Neural cell (in vitro differentiated cells): ENCODE results near the gene PRDM2. TPM values are rescaled to one million over a fixed set of nuclear protein-coding genes. Genes with fewer than 3 reads are reported as not detected.
"Not testable (repeated sequence)": the region's sequence is repeated elsewhere in the genome, so short reads cannot be mapped to it uniquely, and the experiment has no call there.

Experiments used
- H2AFZ ChIP-seq: fragments of 200-600, 300-800 bp; sonication (generic), shearing (Covaris generic); 2 replicates; pipeline ENCODE4 v1.6.0; 2014; ENCODE audit warnings: low read depth, mild to moderate bottlenecking, antibody characterized with exemption, low read length, moderate library complexity
- H3F3A ChIP-seq: fragments of 200-600 bp; shearing (Covaris generic); 2 replicates; pipeline ENCODE4 v1.6.1; 2016; ENCODE audit warnings: mild to moderate bottlenecking, moderate library complexity, mixed read lengths, antibody characterized with exemption, low read length; ENCODE audit not compliant: insufficient read depth, poor library complexity, severe bottlenecking
- H3K27ac ChIP-seq: fragments of 200-600, 300-800 bp; sonication (generic), shearing (Covaris generic); 2 replicates; pipeline ENCODE4 v1.5.1; 2014; ENCODE audit warnings: mild to moderate bottlenecking, low read length, moderate library complexity
- H3K27me3 ChIP-seq: fragments of 300-800, 200-600 bp; sonication (generic), shearing (Covaris generic); 2 replicates; pipeline ENCODE4 v1.6.0; 2014; ENCODE audit warnings: mild to moderate bottlenecking, low read depth, low read length, moderate library complexity; ENCODE audit not compliant: insufficient read depth
- H3K36me3 ChIP-seq: fragments of 300-800, 200-600 bp; sonication (generic), shearing (Covaris generic); 2 replicates; pipeline ENCODE4 v1.5.1; 2014; ENCODE audit warnings: mild to moderate bottlenecking, antibody characterized with exemption, low read length, moderate library complexity; ENCODE audit not compliant: insufficient read depth
- H3K4me2 ChIP-seq: fragments of 300-800, 200-600 bp; sonication (generic), shearing (Covaris generic); 2 replicates; pipeline ENCODE4 v1.6.0; 2014; ENCODE audit warnings: mild to moderate bottlenecking, low read length
- H3K4me3 ChIP-seq: fragments of 300-800, 200-600 bp; sonication (generic), shearing (Covaris generic); 2 replicates; pipeline ENCODE4 v1.5.1; 2014; ENCODE audit warnings: mild to moderate bottlenecking, low read length, moderate library complexity
- H3K79me2 ChIP-seq: fragments of 200-600 bp; shearing (Covaris generic); replicated peaks from 2 replicates; pipeline ENCODE4 v1.6.0; 2014; ENCODE audit warnings: mild to moderate bottlenecking, low read length, moderate library complexity; ENCODE audit not compliant: insufficient read depth
- H3K9ac ChIP-seq: fragments of 300-800, 200-600 bp; sonication (generic), shearing (Covaris generic); 2 replicates; pipeline ENCODE4 v1.6.1; 2016; ENCODE audit warnings: mild to moderate bottlenecking, low read length, mixed read lengths
- H3K9me2 ChIP-seq: fragments of 200-600 bp; shearing (Covaris generic); 2 replicates; pipeline ENCODE4 v1.6.1; 2016; ENCODE audit warnings: mild to moderate bottlenecking, low read length, mixed read lengths; ENCODE audit not compliant: insufficient read depth
- H3K9me3 ChIP-seq: fragments of 200-600, 300-800 bp; sonication (generic), shearing (Covaris generic); 2 replicates; pipeline ENCODE4 v1.6.1; 2016; ENCODE audit warnings: mild to moderate bottlenecking, mixed run types, low read length, moderate library complexity, mixed read lengths
- H4K20me1 ChIP-seq: fragments of 200-600 bp; shearing (Covaris generic); 2 replicates; pipeline ENCODE4 v1.6.1; 2016; ENCODE audit warnings: mild to moderate bottlenecking, mixed run types; ENCODE audit not compliant: insufficient read depth
- CTCF ChIP-seq: fragments of 450-650 bp; IDR thresholded peaks from 2 replicates; pipeline ENCODE4 v1.5.1; 2014; ENCODE audit warnings: antibody characterized with exemption, mild to moderate bottlenecking, moderate library complexity; ENCODE audit not compliant: poor library complexity, severe bottlenecking
- EP300 ChIP-seq: fragments of 450-650 bp; conservative IDR thresholded peaks from 2 replicates; pipeline ENCODE4 v1.6.1; 2014; ENCODE audit warnings: antibody characterized with exemption, mild to moderate bottlenecking, moderate library complexity; ENCODE audit not compliant: poor library complexity, severe bottlenecking
- EZH2 ChIP-seq: fragments of 200-600, 300-800 bp; shearing (Covaris generic), sonication (generic); IDR thresholded peaks from 2 replicates; pipeline ENCODE4 v1.6.1; 2014; ENCODE audit warnings: antibody characterized with exemption, low read length, borderline replicate concordance, mild to moderate bottlenecking; ENCODE audit not compliant: insufficient read depth, poor library complexity, severe bottlenecking
- MXI1 ChIP-seq: fragments of 450-650 bp; conservative IDR thresholded peaks from 2 replicates; pipeline ENCODE4 v1.6.1; 2014; ENCODE audit warnings: antibody characterized with exemption, mild to moderate bottlenecking; ENCODE audit not compliant: poor library complexity, severe bottlenecking
- SMC3 ChIP-seq: fragments of 450-650 bp; conservative IDR thresholded peaks from 2 replicates; pipeline ENCODE4 v1.6.1; 2014; ENCODE audit warnings: antibody characterized with exemption, mild to moderate bottlenecking, moderate library complexity; ENCODE audit not compliant: poor library complexity
- TAF1 ChIP-seq: IDR thresholded peaks from 2 replicates; pipeline ENCODE4 v1.6.1; 2012; ENCODE audit warnings: low read depth
- polyA plus RNA-seq: library from polyadenylated mRNA; depleted of rRNA; stranded (reverse); fragments of >200 nt; gene quantifications from 2 replicates; pipeline ENCODE4 v1.2.3, GENCODE V29; 2014
- TF ChIP-seq, protein P1 (sequence below): IDR thresholded peaks from 2 replicates; pipeline ENCODE4 v1.6.1; 2012; ENCODE audit warnings: borderline replicate concordance

The PRDM2 gene
- polyA plus RNA-seq, 1 donor from 2014 or later, result 10.7 TPM

- Histone ChIP-seq H4K20me1 (no peaks in the 10 kb centered on the region), H3K4me3 (no peak overlapping the region), H3K27me3 (no peaks in the 10 kb centered on the region), H3K9me2 (no peaks in the 10 kb centered on the region), H3K4me2 (no peak overlapping the region), H3K9me3 (no peaks in the 10 kb centered on the region), H3F3A (no peaks in the 10 kb centered on the region), H3K9ac (no peak overlapping the region), H3K27ac (no peak overlapping the region), H3K79me2 (no peaks in the 10 kb centered on the region), H3K36me3 (no peaks in the 10 kb centered on the region), H2AFZ (no peak overlapping the region)
- TF ChIP-seq TAF1 (no peak), EZH2 (no peak), MXI1 (no peak)
These were observed 22.1 kb upstream of the PRDM2 start for GRCh38 chr1:13677896-13678295.

DNA sequence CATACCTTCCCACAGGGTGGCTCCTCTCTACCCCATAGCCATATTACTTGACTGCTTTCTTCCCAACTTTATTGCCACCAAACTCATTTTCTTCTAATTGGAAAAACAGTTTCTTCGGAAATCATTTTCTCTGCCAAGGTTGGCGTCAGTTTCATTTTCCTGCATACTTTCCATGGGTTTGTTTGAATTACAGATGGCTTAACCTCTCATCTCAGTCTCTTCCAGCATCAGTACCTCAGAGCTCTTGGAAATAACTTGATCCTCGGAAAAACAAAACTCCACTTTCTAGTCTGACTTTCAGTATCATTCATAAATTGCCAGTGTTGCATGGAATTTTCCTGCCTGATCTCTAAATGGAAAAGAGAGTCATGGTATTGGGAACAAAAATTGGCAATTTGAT lies 20.3 kb upstream of the PRDM2 start:
- H2AFZ ChIP-seq, result no peak overlapping the region
- H3K27ac ChIP-seq, result no peak overlapping the region
- H3K9me3 ChIP-seq, result no peaks in the 10 kb centered on the region
- no peaks in the 10 kb centered on the region for H3K36me3 ChIP-seq
- no peaks in the 10 kb centered on the region for H3K27me3 ChIP-seq
- TF ChIP-seq EP300 (no peak), TAF1 (no peak)
- H3K9ac ChIP-seq, result no peak overlapping the region
- no peak overlapping the region for H3K4me3 ChIP-seq
- H4K20me1 ChIP-seq, result no peaks in the 10 kb centered on the region
- no peaks in the 10 kb centered on the region for H3K79me2 ChIP-seq
- H3K9me2 ChIP-seq, result no peaks in the 10 kb centered on the region
- no peak overlapping the region for H3K4me2 ChIP-seq
- no peaks in the 10 kb centered on the region for H3F3A ChIP-seq

- H3K36me3 ChIP-seq, H3K4me3 ChIP-seq, H3K9me2 ChIP-seq, H4K20me1 ChIP-seq, H3K27me3 ChIP-seq, H3K4me2 ChIP-seq, H3K79me2 ChIP-seq, H2AFZ ChIP-seq, H3K9me3 ChIP-seq, H3K9ac ChIP-seq, H3K27ac ChIP-seq, H3F3A ChIP-seq: not testable (repeated sequence)
These were observed 19.4 kb upstream of the PRDM2 start for GRCh38 chr1:13680609-13681008.

GRCh38 chr1:13681921-13682320 lies 18.1 kb upstream of the PRDM2 start:
- Histone ChIP-seq H3F3A (no peaks in the 10 kb centered on the region), H3K9ac (no peak overlapping the region), H3K9me3 (no peaks in the 10 kb centered on the region), H3K27me3 (no peaks in the 10 kb centered on the region), H3K9me2 (no peaks in the 10 kb centered on the region), H4K20me1 (no peaks in the 10 kb centered on the region), H3K4me3 (no peak overlapping the region), H3K27ac (no peak overlapping the region), H3K79me2 (no peaks in the 10 kb centered on the region), H3K4me2 (no peak overlapping the region), H3K36me3 (no peaks in the 10 kb centered on the region), H2AFZ (no peak overlapping the region)
- TF ChIP-seq, protein P1, sequence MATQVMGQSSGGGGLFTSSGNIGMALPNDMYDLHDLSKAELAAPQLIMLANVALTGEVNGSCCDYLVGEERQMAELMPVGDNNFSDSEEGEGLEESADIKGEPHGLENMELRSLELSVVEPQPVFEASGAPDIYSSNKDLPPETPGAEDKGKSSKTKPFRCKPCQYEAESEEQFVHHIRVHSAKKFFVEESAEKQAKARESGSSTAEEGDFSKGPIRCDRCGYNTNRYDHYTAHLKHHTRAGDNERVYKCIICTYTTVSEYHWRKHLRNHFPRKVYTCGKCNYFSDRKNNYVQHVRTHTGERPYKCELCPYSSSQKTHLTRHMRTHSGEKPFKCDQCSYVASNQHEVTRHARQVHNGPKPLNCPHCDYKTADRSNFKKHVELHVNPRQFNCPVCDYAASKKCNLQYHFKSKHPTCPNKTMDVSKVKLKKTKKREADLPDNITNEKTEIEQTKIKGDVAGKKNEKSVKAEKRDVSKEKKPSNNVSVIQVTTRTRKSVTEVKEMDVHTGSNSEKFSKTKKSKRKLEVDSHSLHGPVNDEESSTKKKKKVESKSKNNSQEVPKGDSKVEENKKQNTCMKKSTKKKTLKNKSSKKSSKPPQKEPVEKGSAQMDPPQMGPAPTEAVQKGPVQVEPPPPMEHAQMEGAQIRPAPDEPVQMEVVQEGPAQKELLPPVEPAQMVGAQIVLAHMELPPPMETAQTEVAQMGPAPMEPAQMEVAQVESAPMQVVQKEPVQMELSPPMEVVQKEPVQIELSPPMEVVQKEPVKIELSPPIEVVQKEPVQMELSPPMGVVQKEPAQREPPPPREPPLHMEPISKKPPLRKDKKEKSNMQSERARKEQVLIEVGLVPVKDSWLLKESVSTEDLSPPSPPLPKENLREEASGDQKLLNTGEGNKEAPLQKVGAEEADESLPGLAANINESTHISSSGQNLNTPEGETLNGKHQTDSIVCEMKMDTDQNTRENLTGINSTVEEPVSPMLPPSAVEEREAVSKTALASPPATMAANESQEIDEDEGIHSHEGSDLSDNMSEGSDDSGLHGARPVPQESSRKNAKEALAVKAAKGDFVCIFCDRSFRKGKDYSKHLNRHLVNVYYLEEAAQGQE, result no peak
- TF ChIP-seq TAF1, result no peak
- TF ChIP-seq CTCF, result no peak
- TF ChIP-seq SMC3, result no peak
